H1 (cell line): ENCODE measurements around the gene GPM6B. TPM values are rescaled to one million over a fixed set of nuclear protein-coding genes. Genes with fewer than 3 reads are reported as not detected.

Experiments
- CTCF ChIA-PET: fragments of 300-600 bp; sonication (Branson Sonifier 250); formaldehyde crosslinking; loops from one replicate; lab custom pipeline; 2021; ENCODE audit not compliant: partially characterized antibody; lab: Charles Lee
- POLR2A ChIA-PET: fragments of 300-600 bp; sonication (Branson Sonifier 250); formaldehyde crosslinking; loops from one replicate; lab custom pipeline; 2021; ENCODE audit warnings: inconsistent platforms; ENCODE audit not compliant: partially characterized antibody; lab: Charles Lee
- DNase-seq, 2 experiments: peaks; one replicate each; pipeline versions ENCODE4 v3.0.0 to v3.0.0-alpha.2; 2010 to 2022; ENCODE audit warnings: low spot score in 2 of 2, low read depth in 1 of 2, mixed read lengths in 1 of 2
- FAIRE-seq: peaks from 2 replicates; lab custom pipeline; 2011; peaks lifted over from hg19 to GRCh38; lab: Jason Lieb, UNC
- H2AFZ ChIP-seq: 2 replicates; pipeline ENCODE4 v1.8.1; 2012; ENCODE audit warnings: low read length, inconsistent platforms
- H2AK5ac ChIP-seq: 2 replicates; pipeline ENCODE4 v1.6.1; 2013; ENCODE audit warnings: low read depth, low read length
- H2BK120ac ChIP-seq: replicated peaks from 2 replicates; pipeline ENCODE3; 2013; ENCODE audit warnings: low read depth, low read length, inconsistent platforms
- H2BK12ac ChIP-seq: 2 replicates; pipeline ENCODE4 v1.6.1; 2013; ENCODE audit warnings: low read depth, low read length
- H2BK15ac ChIP-seq: 2 replicates; pipeline ENCODE4 v1.6.1; 2013; ENCODE audit warnings: low read length
- H2BK20ac ChIP-seq: 2 replicates; pipeline ENCODE4 v1.6.1; 2013; ENCODE audit warnings: low read length
- H2BK5ac ChIP-seq: 2 replicates; pipeline ENCODE4 v1.6.1; 2013; ENCODE audit warnings: low read depth, low read length
- H3K14ac ChIP-seq: 2 replicates; pipeline ENCODE4 v1.6.1; 2013; ENCODE audit warnings: inconsistent platforms; ENCODE audit not compliant: insufficient read length
- H3K18ac ChIP-seq: 2 replicates; pipeline ENCODE4 v1.6.1; 2013; ENCODE audit warnings: low read length; ENCODE audit errors: extremely low read depth
- H3K23ac ChIP-seq: 2 replicates; pipeline ENCODE4 v1.6.1; 2013; ENCODE audit warnings: inconsistent platforms; ENCODE audit not compliant: insufficient read length
- H3K23me2 ChIP-seq: 2 replicates; pipeline ENCODE4 v1.6.1; 2013; ENCODE audit warnings: low read depth, low read length
- H3K27ac ChIP-seq: 2 replicates; pipeline ENCODE4 v1.6.1; 2011; ENCODE audit warnings: low read depth, low read length, inconsistent platforms
- H3K27me3 ChIP-seq, 4 experiments: replicated peaks in 1 of 4; 1 replicate in 1 of 4; 2 replicates in 3 of 4; pipeline versions ENCODE4 v1.6.1 to v1.8.1; 2011 to 2013; ENCODE audit warnings: low read length in 3 of 4, mild to moderate bottlenecking in 3 of 4, inconsistent platforms in 2 of 4, mixed read lengths in 2 of 4, moderate library complexity in 1 of 4; ENCODE audit not compliant: control insufficient read depth in 3 of 4, insufficient read depth in 3 of 4; ENCODE audit errors: extremely low read depth in 1 of 4
- H3K36me3 ChIP-seq, 4 experiments: 2 replicates each; pipeline versions ENCODE4 v1.6.1 to v1.8.1; 2011 to 2013; ENCODE audit warnings: mild to moderate bottlenecking in 4 of 4, low read length in 3 of 4, moderate library complexity in 2 of 4, control low read depth in 1 of 4, inconsistent platforms in 1 of 4; ENCODE audit not compliant: insufficient read depth in 4 of 4, control insufficient read depth in 2 of 4
- H3K4ac ChIP-seq: replicated peaks from 2 replicates; pipeline ENCODE3; 2013; ENCODE audit warnings: low read length, low read depth, mixed read lengths, inconsistent platforms; ENCODE audit not compliant: insufficient read length
- H3K4me1 ChIP-seq, 4 experiments: replicated peaks in 1 of 4; 1 replicate in 1 of 4; 2 replicates in 3 of 4; pipeline versions ENCODE4 v1.6.1 to v1.8.1; 2011 to 2013; ENCODE audit warnings: low read length in 3 of 4, inconsistent platforms in 2 of 4, mixed read lengths in 1 of 4; ENCODE audit not compliant: insufficient read depth in 4 of 4, control insufficient read depth in 3 of 4
- H3K4me2 ChIP-seq, 2 experiments: 2 replicates each; pipeline versions ENCODE4 v1.6.1 to v1.8.1; 2011 to 2013; ENCODE audit warnings: low read depth in 2 of 2, low read length in 2 of 2, control low read depth in 1 of 2, inconsistent platforms in 1 of 2, mild to moderate bottlenecking in 1 of 2; ENCODE audit not compliant: insufficient read depth in 1 of 2
- H3K4me3 ChIP-seq, 4 experiments: fragments of 200-600, 300-600 bp in 1 of 4; sonication (generic), shearing (Covaris generic), sonication (Bioruptor Twin) in 1 of 4; 2 replicates each; pipeline versions ENCODE4 v1.5.1 to v1.8.1; 2011 to 2016; ENCODE audit warnings: low read length in 4 of 4, low read depth in 3 of 4, control low read depth in 2 of 4, inconsistent platforms in 2 of 4, mild to moderate bottlenecking in 2 of 4, mixed read lengths in 1 of 4, moderate library complexity in 1 of 4; ENCODE audit not compliant: insufficient read depth in 2 of 4; ENCODE audit errors: extremely low read depth in 1 of 4
- H3K56ac ChIP-seq: replicated peaks from 2 replicates; pipeline ENCODE3; 2013; ENCODE audit warnings: low read depth, mild to moderate bottlenecking, mixed read lengths, low read length, inconsistent platforms; ENCODE audit not compliant: insufficient read length
- H3K79me1 ChIP-seq: 2 replicates; pipeline ENCODE4 v1.6.1; 2013; ENCODE audit warnings: low read depth, low read length, control low read depth
- H3K79me2 ChIP-seq, 2 experiments: 2 replicates each; pipeline versions ENCODE4 v1.6.1 to v1.8.1; 2012 to 2013; ENCODE audit warnings: low read length in 2 of 2, mild to moderate bottlenecking in 2 of 2, inconsistent platforms in 1 of 2; ENCODE audit not compliant: insufficient read depth in 2 of 2, control insufficient read depth in 1 of 2
- H3K9ac ChIP-seq, 4 experiments: replicated peaks in 1 of 4; 1 replicate in 1 of 4; 2 replicates in 3 of 4; pipeline versions ENCODE4 v1.6.1 to v1.8.1; 2011 to 2013; ENCODE audit warnings: low read depth in 3 of 4, low read length in 3 of 4, control low read depth in 2 of 4, mild to moderate bottlenecking in 2 of 4, moderate library complexity in 2 of 4, inconsistent platforms in 1 of 4; ENCODE audit errors: extremely low read depth in 1 of 4
- H3K9me3 ChIP-seq, 2 experiments: 2 replicates each; pipeline versions ENCODE4 v1.6.1 to v1.8.1; 2012 to 2013; ENCODE audit warnings: mild to moderate bottlenecking in 2 of 2, moderate library complexity in 2 of 2, control low read depth in 1 of 2, inconsistent platforms in 1 of 2, low read depth in 1 of 2, low read length in 1 of 2, mixed read lengths in 1 of 2; ENCODE audit not compliant: insufficient read depth in 2 of 2
- H4K20me1 ChIP-seq, 2 experiments: replicated peaks in 1 of 2; 2 replicates each; pipeline versions ENCODE3 to v1.8.1; 2011 to 2013; ENCODE audit warnings: inconsistent platforms in 2 of 2, low read length in 2 of 2, mild to moderate bottlenecking in 1 of 2; ENCODE audit not compliant: insufficient read depth in 2 of 2, control insufficient read depth in 1 of 2
- H4K5ac ChIP-seq: 2 replicates; pipeline ENCODE4 v1.6.1; 2013; ENCODE audit warnings: low read length, low read depth, mixed read lengths, inconsistent platforms; ENCODE audit not compliant: insufficient read length
- H4K8ac ChIP-seq: 2 replicates; pipeline ENCODE4 v1.8.0; 2013; ENCODE audit warnings: mild to moderate bottlenecking, moderate library complexity, low read length, inconsistent platforms; ENCODE audit not compliant: insufficient read depth; ENCODE audit errors: extremely low read depth
- H4K91ac ChIP-seq: replicated peaks from 2 replicates; pipeline ENCODE3; 2013; ENCODE audit warnings: low read length, mixed read lengths, inconsistent platforms; ENCODE audit not compliant: insufficient read length
- CEBPB ChIP-seq: IDR thresholded peaks from 2 replicates; pipeline ENCODE4 v1.6.1; 2012; ENCODE audit warnings: low read depth, low read length
- GTF2F1 ChIP-seq: IDR thresholded peaks from 2 replicates; pipeline ENCODE4 v1.6.1; 2012; ENCODE audit warnings: low read depth, low read length, improper control_type of control experiment, borderline replicate concordance
- WGBS, 2 experiments: shearing (Covaris generic) in 1 of 2; methylation state at CpG; one replicate each; pipeline versions ENCODE4 v1.1.6 to v1.1.7; 2013 to 2015; ENCODE audit warnings: low lambda C conversion rate in 2 of 2, mixed read lengths in 2 of 2, inconsistent platforms in 1 of 2, low coverage in 1 of 2, missing lambda C conversion rate in 1 of 2; ENCODE audit not compliant: insufficient replicate concordance in 2 of 2, insufficient coverage in 1 of 2, insufficient read length in 1 of 2; ENCODE audit errors: extremely low coverage in 1 of 2, missing lambda C conversion rate in 1 of 2; 5-methylcytosine and 5-hydroxymethylcytosine counted together
- polyA plus RNA-seq, 7 experiments: library from polyadenylated mRNA; depleted of rRNA in 3 of 7; stranded (reverse) in 5 of 7; unstranded in 2 of 7; fragments of >200 nt in 5 of 7; fragments of 200-250 nt in 2 of 7; gene quantifications; 1 replicate in 5 of 7; 2 replicates in 1 of 7; 4 replicates in 1 of 7; pipeline versions ENCODE4 v1.2.1 to v1.2.3, GENCODE V29; 2011 to 2013; ENCODE audit warnings: missing spikeins in 2 of 7, mixed read lengths in 2 of 7
- total RNA-seq: library from RNA; stranded (reverse); fragmentation: NEBNext Ultra II Directional; extraction: Animal tissue kit (Norgen Biotek cat#: 25700); gene quantifications from 2 replicates; pipeline ENCODE4 v1.2.1, GENCODE V29; 2021

The GPM6B gene
- total and polyA plus RNA-seq, 2 of the 8 experiments (the other 6 are each of a cell fraction or from before 2014, with no cell fraction given), result 132 to 175 TPM

- H2BK120ac ChIP-seq, result no peak overlapping the region
- H3K79me1 ChIP-seq, result no peaks in the 10 kb centered on the region
- no peak overlapping the region for H3K4me2 ChIP-seq
- FAIRE-seq (no peak), DNase-seq (no peak)
- no peak overlapping the region for H2AFZ ChIP-seq
- peaks cover 0 to 18% (median 6%) of the 10 kb centered on the region in 4 experiments; a peak in 4 of 7 replicates for H3K4me1 ChIP-seq
- H3K14ac ChIP-seq, result no peak overlapping the region
- H3K27me3 ChIP-seq, result no peaks in the 10 kb centered on the region
- H3K56ac ChIP-seq, result no peak overlapping the region
- no peak overlapping the region for H3K27ac ChIP-seq
- no peak overlapping the region for H2BK5ac ChIP-seq
- H4K8ac ChIP-seq, result no peak overlapping the region
- no peak overlapping the region for H2BK15ac ChIP-seq
- H3K36me3 ChIP-seq, result peaks cover 0 to 59% (median 12%) of the 10 kb centered on the region in 4 experiments; a peak in 7 of 8 replicates
- H3K18ac ChIP-seq, result no peak overlapping the region
- H3K9me3 ChIP-seq, result no peaks in the 10 kb centered on the region
- H3K23ac ChIP-seq, result no peak overlapping the region
- no peaks in the 10 kb centered on the region for H3K23me2 ChIP-seq
- no peak overlapping the region for H2BK12ac ChIP-seq
- no peaks in the 10 kb centered on the region for H4K20me1 ChIP-seq
- 90% methylated on average over 6 of the region's 8 CpGs; no CpG with 5 or more reads in 1 of the 2 experiments for WGBS, 2 experiments
- H3K4ac ChIP-seq, result no peak overlapping the region
- H2AK5ac ChIP-seq, result no peak overlapping the region
- CTCF ChIA-PET, result interaction anchor here (1.5 kb wide), 1 partner anchor 14 kb away, joined by 3 read pairs; no protein-coding TSS in a partner anchor
- H4K91ac ChIP-seq, result no peak overlapping the region
- H4K5ac ChIP-seq, result no peak overlapping the region
- H2BK20ac ChIP-seq, result no peak overlapping the region
- H3K4me3 ChIP-seq, result no peak overlapping the region
- POLR2A ChIA-PET, result interaction anchor here (0.6 to 1.2 kb wide), 3 partner anchors 15 to 252 kb away, joined by 3 to 6 read pairs (median 5); partner anchors contain the start of genes OFD1 and TRAPPC2
- H3K79me2 ChIP-seq, result no peaks in the 10 kb centered on the region
- H3K9ac ChIP-seq, result no peak overlapping the region
- TF ChIP-seq GTF2F1 (no peak), CEBPB (peak; percentile 76; the same call in 1 of the 2 replicates)
These were observed 57.7 kb downstream of the GPM6B start for GRCh38 chrX:13759152-13759718.
